Activated T-helper 1 cell treated with anti-CD3 and anti-CD28 coated beads, Interleukin-12 subunit alpha, Interleukin-12 subunit beta, Interleukin-2, Interleukin-4 antibody, amounts not matched to agents 30 ng/mL and 10 ng/mL and 1 ng/mL, durations not matched to agents 14 hours and 24 hours and 36 hours (primary cell): Measurements from ENCODE around the gene SDSL. TPM values are rescaled to one million over a fixed set of nuclear protein-coding genes. Genes with fewer than 3 reads are reported as not detected.

Experiments
- DNase-seq: peaks from one replicate; pipeline ENCODE4 v3.0.0; 2021; ENCODE audit warnings: low spot score
- H3K27ac Mint-ChIP-seq: one replicate; pipeline ENCODE4 v1.8.0; 2021; ENCODE audit warnings: mild to moderate bottlenecking, mixed read lengths
- H3K27me3 Mint-ChIP-seq: one replicate; pipeline ENCODE4 v1.8.0; 2022; ENCODE audit warnings: mild to moderate bottlenecking, moderate library complexity, mixed read lengths; ENCODE audit not compliant: insufficient read depth
- H3K36me3 Mint-ChIP-seq: one replicate; pipeline ENCODE4 v1.8.0; 2021; ENCODE audit warnings: low read depth, mixed read lengths
- H3K4me1 Mint-ChIP-seq: one replicate; pipeline ENCODE4 v1.8.0; 2021; ENCODE audit warnings: low read depth, mixed read lengths
- H3K4me3 Mint-ChIP-seq: one replicate; pipeline ENCODE4 v1.8.0; 2021; ENCODE audit warnings: mild to moderate bottlenecking, moderate library complexity, mixed read lengths
- H3K9me3 Mint-ChIP-seq: one replicate; pipeline ENCODE4 v1.8.0; 2021; ENCODE audit warnings: mixed read lengths
- intact Hi-C: fragments of 100-400 bp; cut with micrococcal nuclease; formaldehyde crosslinking; loops from one replicate; pipeline ENCODE4 v1.15.1; 2024
- total RNA-seq: library from RNA; stranded (reverse); gene quantifications from 2 replicates; pipeline ENCODE4 v1.2.3, GENCODE V29; 2022

The SDSL gene
- total RNA-seq, 1 donor from 2014 or later: 0.52 TPM

- H3K27me3 Mint-ChIP-seq: peaks cover 8% of the 10 kb centered on the region
- H3K36me3 Mint-ChIP-seq: no peaks in the 10 kb centered on the region
- H3K4me1 Mint-ChIP-seq: no peaks in the 10 kb centered on the region
- H3K27ac Mint-ChIP-seq: no peak overlapping the region
- DNase-seq: no peak
- intact Hi-C loops: no loop called here
- H3K9me3 Mint-ChIP-seq: no peaks in the 10 kb centered on the region
- H3K4me3 Mint-ChIP-seq: no peak overlapping the region
Observed at GRCh38 chr12:113452458-113452857, 30.3 kb downstream of the SDSL start.

DNA sequence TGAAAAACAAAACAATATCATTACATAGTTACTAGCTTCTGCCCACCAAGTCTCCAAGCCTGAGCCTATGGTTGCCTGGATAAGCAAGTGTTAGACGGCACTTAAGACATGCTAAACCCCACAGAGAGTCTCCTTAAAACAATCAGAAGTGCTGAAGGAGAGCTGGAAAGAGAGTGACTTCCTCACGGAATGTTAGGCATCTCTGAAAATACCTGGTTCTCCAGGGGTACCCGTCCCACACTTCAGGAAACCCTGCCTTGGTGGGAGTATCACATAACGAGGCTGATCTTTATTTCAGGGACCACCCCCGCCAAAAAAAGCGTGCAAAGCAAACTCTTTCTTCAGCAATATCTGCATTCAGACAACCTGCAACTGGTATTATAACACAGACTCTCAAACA, 31.1 kb downstream of the SDSL start:
- H3K9me3 Mint-ChIP-seq: no peaks in the 10 kb centered on the region
- no peaks in the 10 kb centered on the region for H3K36me3 Mint-ChIP-seq
- peaks cover 8% of the 10 kb centered on the region for H3K27me3 Mint-ChIP-seq
- no peaks in the 10 kb centered on the region for H3K4me1 Mint-ChIP-seq
- no peak overlapping the region for H3K27ac Mint-ChIP-seq
- DNase-seq: no peak
- H3K4me3 Mint-ChIP-seq: no peak overlapping the region
- intact Hi-C loops: no loop called here

GRCh38 chr12:113456199-113456598, 34.0 kb downstream of the SDSL start:
- no peaks in the 10 kb centered on the region for H3K4me1 Mint-ChIP-seq
- H3K27ac Mint-ChIP-seq: no peak overlapping the region
- intact Hi-C loops: no loop called here
- no peak overlapping the region for H3K4me3 Mint-ChIP-seq
- no peak for DNase-seq
- no peaks in the 10 kb centered on the region for H3K9me3 Mint-ChIP-seq
- H3K27me3 Mint-ChIP-seq: peaks cover 8% of the 10 kb centered on the region
- no peaks in the 10 kb centered on the region for H3K36me3 Mint-ChIP-seq

- Mint-ChIP-seq H3K36me3 (no peaks in the 10 kb centered on the region), H3K4me1 (no peaks in the 10 kb centered on the region), H3K27me3 (peaks cover 14% of the 10 kb centered on the region), H3K4me3 (no peak overlapping the region), H3K9me3 (no peaks in the 10 kb centered on the region), H3K27ac (no peak overlapping the region)
- intact Hi-C loops: no loop called here
- DNase-seq: no peak
Observed at GRCh38 chr12:113456761-113457160, 34.6 kb downstream of the SDSL start.

DNA sequence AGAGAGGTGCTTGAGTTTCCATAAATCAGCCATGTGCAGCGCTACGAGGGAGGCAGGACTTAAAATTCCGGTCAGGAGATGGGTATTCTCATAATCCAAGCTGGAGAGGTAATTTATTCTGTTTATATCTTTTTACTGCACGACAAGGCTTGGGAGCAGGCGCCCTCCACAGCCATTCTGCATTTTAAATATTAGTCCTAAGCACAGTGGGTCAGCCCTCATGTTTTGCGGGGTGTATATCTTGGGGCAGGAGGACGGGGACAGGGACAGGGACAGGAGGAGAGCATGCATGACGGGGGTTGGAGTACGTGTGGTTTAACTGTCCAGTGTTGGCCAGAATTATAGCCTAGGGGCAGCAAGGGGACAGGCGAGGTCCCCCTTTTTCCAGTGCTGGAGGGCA, 35.0 kb downstream of the SDSL start:
- no peak overlapping the region for H3K27ac Mint-ChIP-seq
- intact Hi-C loops: no loop called here
- H3K27me3 Mint-ChIP-seq: peaks cover 18% of the 10 kb centered on the region
- H3K4me3 Mint-ChIP-seq: no peak overlapping the region
- H3K4me1 Mint-ChIP-seq: peaks cover under 1% of the 10 kb centered on the region
- H3K36me3 Mint-ChIP-seq: no peaks in the 10 kb centered on the region
- H3K9me3 Mint-ChIP-seq: no peaks in the 10 kb centered on the region
- no peak for DNase-seq

DNA sequence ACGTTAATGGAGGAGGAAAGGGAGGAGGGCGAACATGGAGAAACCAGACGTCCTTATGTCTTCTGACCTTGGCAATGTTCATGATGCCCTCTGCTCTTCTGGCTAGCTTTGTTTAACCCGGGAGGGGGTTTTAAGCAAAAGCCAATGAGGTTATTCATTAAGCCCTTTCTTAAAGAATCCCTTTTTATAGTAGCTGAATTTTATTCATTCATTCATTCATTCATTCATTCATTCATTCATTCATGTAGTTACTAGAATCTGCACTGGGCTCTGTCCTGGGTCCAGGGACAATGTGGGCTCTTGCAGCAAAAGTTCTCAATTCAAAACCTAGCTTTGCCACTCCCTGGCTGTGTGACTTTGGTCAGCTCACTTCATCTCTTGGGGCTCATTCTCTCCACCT, 35.5 kb downstream of the SDSL start:
- Mint-ChIP-seq H3K4me1 (peaks cover 5% of the 10 kb centered on the region), H3K27ac (no peak overlapping the region), H3K9me3 (no peaks in the 10 kb centered on the region), H3K4me3 (no peak overlapping the region), H3K27me3 (peaks cover 22% of the 10 kb centered on the region), H3K36me3 (no peaks in the 10 kb centered on the region)
- intact Hi-C loops: no loop called here
- no peak for DNase-seq

GRCh38 chr12:113459981-113460380, 37.8 kb downstream of the SDSL start:
- H3K27me3 Mint-ChIP-seq: peaks cover 38% of the 10 kb centered on the region
- H3K9me3 Mint-ChIP-seq: no peaks in the 10 kb centered on the region
- no peaks in the 10 kb centered on the region for H3K36me3 Mint-ChIP-seq
- intact Hi-C loops: loop anchor here (5.0 kb wide), 1 partner anchor 1047 kb away; no protein-coding TSS in a partner anchor
- H3K27ac Mint-ChIP-seq: no peak overlapping the region
- DNase-seq: no peak
- peaks cover 11% of the 10 kb centered on the region for H3K4me1 Mint-ChIP-seq
- no peak overlapping the region for H3K4me3 Mint-ChIP-seq

- no peak overlapping the region for H3K4me3 Mint-ChIP-seq
- H3K9me3 Mint-ChIP-seq: no peaks in the 10 kb centered on the region
- H3K4me1 Mint-ChIP-seq: peaks cover 11% of the 10 kb centered on the region
- H3K27ac Mint-ChIP-seq: no peak overlapping the region
- H3K27me3 Mint-ChIP-seq: peaks cover 46% of the 10 kb centered on the region
- intact Hi-C loops: loop anchor here (1.0 to 5.0 kb wide), 3 partner anchors 19 to 1046 kb away; no protein-coding TSS in a partner anchor
- DNase-seq: no peak
- no peaks in the 10 kb centered on the region for H3K36me3 Mint-ChIP-seq
Observed at GRCh38 chr12:113461666-113462065, 39.5 kb downstream of the SDSL start.

DNA sequence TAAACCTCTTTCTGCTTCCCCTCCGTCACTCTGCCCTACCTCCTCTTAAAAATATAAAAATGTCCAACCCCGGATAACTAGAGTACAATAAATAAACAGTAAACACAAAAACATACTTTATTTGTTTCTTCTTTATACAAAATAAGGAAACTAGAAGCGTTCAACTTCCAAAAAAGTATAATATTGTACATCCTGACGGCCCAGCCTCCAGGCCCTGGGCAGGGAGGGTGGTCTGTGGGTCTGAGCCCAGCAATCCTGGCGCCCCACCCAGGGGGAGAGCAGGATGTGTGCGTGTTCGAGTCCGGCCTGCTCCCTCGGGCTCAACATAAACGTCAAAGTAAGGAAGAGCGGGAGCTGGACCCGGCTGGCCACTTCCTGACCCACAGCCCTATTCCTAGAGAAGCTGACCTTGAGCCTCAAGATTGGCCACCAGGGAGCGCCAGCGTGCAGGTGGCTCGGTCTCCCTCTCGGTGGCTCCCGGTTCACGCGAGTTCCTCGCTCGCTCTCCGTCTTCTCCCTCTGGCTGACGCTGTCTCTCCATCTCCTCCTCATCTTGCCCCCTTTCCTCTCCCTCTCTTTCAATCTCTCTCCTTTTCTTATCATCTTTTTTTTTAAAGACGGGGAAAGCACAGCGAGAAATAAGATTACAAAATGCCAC, 40.1 kb downstream of the SDSL start:
- peak overlapping the region; percentile 58 for H3K27ac Mint-ChIP-seq
- intact Hi-C loops: loop anchor here (1.0 to 5.0 kb wide), 3 partner anchors 18 to 1045 kb away; no protein-coding TSS in a partner anchor

DNA sequence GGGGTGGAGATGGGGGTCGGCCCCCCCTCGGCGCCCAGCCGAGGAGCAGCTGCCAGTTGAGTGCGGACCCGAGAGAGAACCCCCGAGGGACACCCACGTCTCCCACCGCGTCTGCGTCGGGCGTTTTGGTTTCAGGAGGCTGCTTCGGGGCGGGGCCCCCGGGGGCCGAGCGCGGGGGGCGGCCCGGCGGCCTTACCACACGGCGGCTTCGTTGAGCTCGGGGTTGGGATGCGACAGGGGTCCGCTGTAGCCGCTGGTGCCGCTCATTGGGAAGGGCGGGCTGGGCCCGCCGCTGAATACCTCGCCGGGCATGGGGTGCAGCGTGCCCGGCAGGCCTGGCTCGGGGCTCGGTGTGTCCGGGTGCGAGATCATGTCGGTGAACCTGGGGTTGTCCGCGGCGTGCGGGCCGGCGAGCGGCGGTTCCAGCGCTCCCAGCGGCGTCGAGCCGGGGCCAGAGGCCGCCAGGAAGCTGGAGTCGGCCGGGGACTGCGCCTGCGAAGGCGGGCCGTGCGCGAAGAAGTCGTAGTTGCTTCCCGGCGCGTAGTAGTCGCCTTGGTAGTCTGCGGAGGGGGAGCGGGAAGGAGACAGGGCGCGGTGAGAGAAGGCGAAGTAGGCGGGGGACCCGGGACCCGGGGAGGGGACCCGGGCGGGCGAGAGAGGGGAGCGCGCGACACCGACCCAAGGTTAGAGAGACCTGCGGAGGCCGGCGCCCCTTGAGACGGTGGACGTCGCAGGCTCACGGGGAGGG, 41.0 kb downstream of the SDSL start:
- peaks cover 11% of the 10 kb centered on the region for H3K4me1 Mint-ChIP-seq
- H3K27me3 Mint-ChIP-seq: peaks cover 54% of the 10 kb centered on the region
- intact Hi-C loops: loop anchor here (1.0 to 5.0 kb wide), 3 partner anchors 17 to 1044 kb away; no protein-coding TSS in a partner anchor
- H3K9me3 Mint-ChIP-seq: no peaks in the 10 kb centered on the region
- no peak for DNase-seq
- H3K36me3 Mint-ChIP-seq: peaks cover 2% of the 10 kb centered on the region
- peak overlapping the region; percentile 79 for H3K27ac Mint-ChIP-seq
- H3K4me3 Mint-ChIP-seq: no peak overlapping the region

More for the DNA sequence above, 40.1 kb downstream of the SDSL start:
- peaks cover 2% of the 10 kb centered on the region for H3K36me3 Mint-ChIP-seq
- no peaks in the 10 kb centered on the region for H3K9me3 Mint-ChIP-seq
- DNase-seq: peak; percentile 44
- H3K4me1 Mint-ChIP-seq: peaks cover 11% of the 10 kb centered on the region
- H3K4me3 Mint-ChIP-seq: peak overlapping the region; percentile 67
- peaks cover 51% of the 10 kb centered on the region for H3K27me3 Mint-ChIP-seq

GRCh38 chr12:113463746-113464451, 41.7 kb downstream of the SDSL start:
- intact Hi-C loops: loop anchor here (5.0 kb wide), 1 partner anchor 1043 kb away; no protein-coding TSS in a partner anchor
- DNase-seq: no peak
- Mint-ChIP-seq H3K4me3 (peak overlapping the region; percentile 5), H3K9me3 (no peaks in the 10 kb centered on the region), H3K27me3 (peaks cover 58% of the 10 kb centered on the region), H3K4me1 (peaks cover 11% of the 10 kb centered on the region), H3K36me3 (peaks cover 2% of the 10 kb centered on the region), H3K27ac (peak overlapping the region; percentile 79)

- Mint-ChIP-seq H3K36me3 (peaks cover 2% of the 10 kb centered on the region), H3K4me1 (peaks cover 11% of the 10 kb centered on the region), H3K27me3 (peaks cover 59% of the 10 kb centered on the region), H3K4me3 (no peak overlapping the region), H3K27ac (no peak overlapping the region), H3K9me3 (no peaks in the 10 kb centered on the region)
- intact Hi-C loops: loop anchor here (5.0 kb wide), 1 partner anchor 1043 kb away; no protein-coding TSS in a partner anchor
- DNase-seq: no peak
Observed at GRCh38 chr12:113464452-113464775, 42.2 kb downstream of the SDSL start.
